IPS-NIHi11 (cell line): ENCODE measurements around the gene TMLHE.
"Not testable (repeated sequence)": the region's sequence is repeated elsewhere in the genome, so short reads cannot be mapped to it uniquely, and the experiment has no call there.

Source experiments
- DNase-seq: peaks from one replicate; pipeline ENCODE4 v3.0.0; 2012; ENCODE audit warnings: mixed read lengths, low spot score

TMLHE gene

DNA sequence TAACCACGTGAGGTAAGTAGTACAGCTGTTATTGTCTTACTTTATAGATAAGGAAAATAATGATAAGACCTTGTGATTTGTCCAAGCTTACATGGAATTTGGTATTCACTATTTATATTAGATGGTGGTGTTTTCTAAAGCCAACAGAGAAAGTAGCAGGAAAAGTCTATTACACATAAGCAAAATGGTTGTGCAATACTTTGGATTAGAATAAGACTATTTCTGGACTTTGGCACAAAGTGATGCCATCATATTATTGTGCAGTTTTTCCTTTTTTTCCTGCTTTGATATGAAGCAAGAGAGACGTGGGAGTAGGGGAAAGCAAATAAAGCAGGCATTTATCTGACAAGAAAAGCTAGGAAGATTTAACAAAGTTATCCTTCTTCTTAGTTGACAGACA lies 117.6 kb downstream of the TMLHE start:
- not testable (repeated sequence) for DNase-seq

GRCh38 chrX:155491421-155491820 lies 121.3 kb downstream of the TMLHE start:
- DNase-seq, result not testable (repeated sequence)

DNA sequence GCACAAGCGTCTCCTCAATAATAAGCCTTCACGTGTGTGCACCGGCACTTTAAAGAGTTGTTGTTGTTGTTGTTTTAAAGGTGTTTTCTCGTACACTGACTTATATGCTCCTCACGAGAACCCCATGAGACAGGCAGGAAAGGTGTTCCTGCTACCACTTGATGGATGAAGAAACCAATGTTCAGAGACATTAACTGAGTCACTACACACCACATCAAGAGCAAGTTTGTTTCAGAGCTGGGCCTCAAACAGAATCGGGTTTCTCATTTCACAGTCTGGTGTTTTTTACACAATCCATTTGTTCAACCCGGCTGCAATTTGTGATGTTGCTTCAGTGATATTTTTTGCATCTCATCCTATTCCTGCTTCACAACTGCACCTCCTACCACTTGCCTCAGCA lies 135.6 kb downstream of the TMLHE start:
- not testable (repeated sequence) for DNase-seq

DNA sequence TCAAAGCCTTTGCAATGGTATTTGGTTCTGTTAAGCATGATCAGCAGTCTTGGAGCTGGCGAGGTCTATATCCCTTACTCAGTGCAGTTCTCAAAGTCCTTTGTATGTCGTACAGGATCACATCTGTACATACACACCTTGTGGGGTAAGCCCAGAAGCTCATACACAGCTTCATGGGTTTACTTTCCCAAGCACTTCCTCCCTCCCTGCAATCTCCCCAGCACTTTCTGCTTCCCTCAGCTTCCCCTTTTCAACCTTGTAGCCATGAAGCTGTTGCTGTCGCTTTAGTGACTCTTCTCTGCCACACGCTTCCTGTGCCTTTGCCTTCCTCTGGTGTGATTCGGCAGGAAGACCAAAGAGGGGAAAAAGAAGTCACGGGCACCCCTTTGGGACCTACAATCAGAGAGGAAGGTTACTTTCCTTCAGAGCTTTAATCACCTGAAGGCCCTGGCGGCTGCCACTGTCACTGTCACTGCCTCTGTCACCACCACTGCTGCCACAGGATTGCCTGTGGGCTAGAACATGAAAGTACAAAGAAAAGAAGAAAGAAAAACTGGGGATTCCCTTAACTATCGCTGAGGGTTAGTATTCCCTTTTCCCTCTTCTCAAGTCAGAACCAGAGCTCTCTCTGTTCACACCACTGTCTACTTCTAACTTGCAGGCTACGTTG lies 146.3 kb downstream of the TMLHE start:
- not testable (repeated sequence) for DNase-seq

GRCh38 chrX:155460501-155460900 lies 152.3 kb downstream of the TMLHE start:
- not testable (repeated sequence) for DNase-seq

DNA sequence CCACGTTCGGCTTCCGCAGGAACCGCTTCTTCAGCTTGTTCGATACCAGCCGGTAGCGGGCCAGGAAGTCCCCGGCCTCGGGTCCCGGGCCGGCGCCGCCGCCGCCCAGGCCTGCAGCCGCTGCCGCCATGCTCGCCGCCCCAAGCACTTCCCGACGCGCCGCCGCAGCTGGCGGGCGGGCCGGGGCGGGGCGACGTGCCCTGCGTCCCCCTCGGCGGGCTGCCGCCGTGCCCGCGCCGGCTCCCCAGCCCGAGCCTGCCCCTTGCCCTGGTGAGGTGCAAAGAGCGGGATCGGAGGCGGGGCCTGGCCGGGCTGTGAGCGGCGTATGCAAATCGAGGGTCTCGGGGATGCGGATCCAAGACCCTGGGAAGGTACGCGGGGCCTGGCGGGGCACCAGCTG lies 154.3 kb downstream of the TMLHE start, which contains the start of gene F8A3:
TSS of gene F8A3 (minus strand) at position 150 of the 400 bp plus-strand sequence. CDS start at position 130, 20 bp downstream.
- not testable (repeated sequence) for DNase-seq

DNA sequence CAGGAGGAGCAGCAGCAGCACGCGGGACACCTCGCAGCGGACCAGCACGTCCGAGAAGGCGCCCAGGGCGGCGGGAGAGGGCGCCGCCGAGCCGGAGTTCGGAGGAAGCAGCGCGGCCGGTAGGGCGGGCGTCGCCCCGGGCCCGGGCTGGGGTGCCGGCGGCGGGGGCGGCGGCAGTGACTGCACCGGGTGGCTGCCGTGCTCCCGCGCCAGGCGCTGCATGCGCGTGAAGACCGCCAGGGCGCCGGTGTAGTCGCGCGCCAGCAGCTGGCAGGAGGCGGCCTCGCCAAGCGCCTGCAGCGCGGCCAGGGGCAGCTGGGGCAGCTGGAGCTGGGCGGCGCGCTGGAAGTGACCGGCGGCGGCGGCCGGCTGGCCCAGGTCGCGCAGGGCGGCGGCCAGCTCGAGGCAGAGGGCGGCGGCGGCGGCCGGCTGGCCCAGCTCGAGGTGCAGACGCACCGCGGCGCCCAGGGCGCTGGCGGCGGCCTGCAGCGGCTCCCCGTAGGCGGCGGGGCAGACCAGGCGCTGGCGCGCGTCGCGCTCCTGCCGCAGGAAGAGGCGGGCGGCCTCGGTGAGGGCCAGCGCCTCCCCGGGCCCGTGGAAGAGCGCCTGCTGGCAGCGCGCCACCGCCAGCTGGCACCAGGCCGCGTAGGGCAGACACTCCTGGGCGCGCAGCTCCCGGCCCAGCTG lies 154.8 kb downstream of the TMLHE start:
- not testable (repeated sequence) for DNase-seq

GRCh38 chrX:155441097-155441496 lies 171.7 kb downstream of the TMLHE start:
- DNase-seq, result no peak
